H1 (cell line): ENCODE data around the gene GLE1. TPM values are rescaled to one million over a fixed set of nuclear protein-coding genes. Genes with fewer than 3 reads are reported as not detected.

Source experiments
- CTCF ChIA-PET: fragments of 300-600 bp; sonication (Branson Sonifier 250); formaldehyde crosslinking; loops from one replicate; lab custom pipeline; 2021; ENCODE audit not compliant: partially characterized antibody; lab: Charles Lee
- POLR2A ChIA-PET: fragments of 300-600 bp; sonication (Branson Sonifier 250); formaldehyde crosslinking; loops from one replicate; lab custom pipeline; 2021; ENCODE audit warnings: inconsistent platforms; ENCODE audit not compliant: partially characterized antibody; lab: Charles Lee
- DNase-seq, 2 experiments: peaks; one replicate each; pipeline versions ENCODE4 v3.0.0 to v3.0.0-alpha.2; 2010 to 2022; ENCODE audit warnings: low spot score in 2 of 2, low read depth in 1 of 2, mixed read lengths in 1 of 2
- FAIRE-seq: peaks from 2 replicates; lab custom pipeline; 2011; peaks lifted over from hg19 to GRCh38; lab: Jason Lieb, UNC
- H2AFZ ChIP-seq: 2 replicates; pipeline ENCODE4 v1.8.1; 2012; ENCODE audit warnings: low read length, inconsistent platforms
- H2AK5ac ChIP-seq: 2 replicates; pipeline ENCODE4 v1.6.1; 2013; ENCODE audit warnings: low read depth, low read length
- H2BK120ac ChIP-seq: replicated peaks from 2 replicates; pipeline ENCODE3; 2013; ENCODE audit warnings: low read depth, low read length, inconsistent platforms
- H2BK12ac ChIP-seq: 2 replicates; pipeline ENCODE4 v1.6.1; 2013; ENCODE audit warnings: low read depth, low read length
- H2BK15ac ChIP-seq: 2 replicates; pipeline ENCODE4 v1.6.1; 2013; ENCODE audit warnings: low read length
- H2BK20ac ChIP-seq: 2 replicates; pipeline ENCODE4 v1.6.1; 2013; ENCODE audit warnings: low read length
- H2BK5ac ChIP-seq: 2 replicates; pipeline ENCODE4 v1.6.1; 2013; ENCODE audit warnings: low read depth, low read length
- H3K14ac ChIP-seq: 2 replicates; pipeline ENCODE4 v1.6.1; 2013; ENCODE audit warnings: inconsistent platforms; ENCODE audit not compliant: insufficient read length
- H3K18ac ChIP-seq: 2 replicates; pipeline ENCODE4 v1.6.1; 2013; ENCODE audit warnings: low read length; ENCODE audit errors: extremely low read depth
- H3K23ac ChIP-seq: 2 replicates; pipeline ENCODE4 v1.6.1; 2013; ENCODE audit warnings: inconsistent platforms; ENCODE audit not compliant: insufficient read length
- H3K23me2 ChIP-seq: 2 replicates; pipeline ENCODE4 v1.6.1; 2013; ENCODE audit warnings: low read depth, low read length
- H3K27ac ChIP-seq: 2 replicates; pipeline ENCODE4 v1.6.1; 2011; ENCODE audit warnings: low read depth, low read length, inconsistent platforms
- H3K27me3 ChIP-seq, 4 experiments: replicated peaks in 1 of 4; 1 replicate in 1 of 4; 2 replicates in 3 of 4; pipeline versions ENCODE4 v1.6.1 to v1.8.1; 2011 to 2013; ENCODE audit warnings: low read length in 3 of 4, mild to moderate bottlenecking in 3 of 4, inconsistent platforms in 2 of 4, mixed read lengths in 2 of 4, moderate library complexity in 1 of 4; ENCODE audit not compliant: control insufficient read depth in 3 of 4, insufficient read depth in 3 of 4; ENCODE audit errors: extremely low read depth in 1 of 4
- H3K36me3 ChIP-seq, 4 experiments: 2 replicates each; pipeline versions ENCODE4 v1.6.1 to v1.8.1; 2011 to 2013; ENCODE audit warnings: mild to moderate bottlenecking in 4 of 4, low read length in 3 of 4, moderate library complexity in 2 of 4, control low read depth in 1 of 4, inconsistent platforms in 1 of 4; ENCODE audit not compliant: insufficient read depth in 4 of 4, control insufficient read depth in 2 of 4
- H3K4ac ChIP-seq: replicated peaks from 2 replicates; pipeline ENCODE3; 2013; ENCODE audit warnings: low read length, low read depth, mixed read lengths, inconsistent platforms; ENCODE audit not compliant: insufficient read length
- H3K4me1 ChIP-seq, 4 experiments: replicated peaks in 1 of 4; 1 replicate in 1 of 4; 2 replicates in 3 of 4; pipeline versions ENCODE4 v1.6.1 to v1.8.1; 2011 to 2013; ENCODE audit warnings: low read length in 3 of 4, inconsistent platforms in 2 of 4, mixed read lengths in 1 of 4; ENCODE audit not compliant: insufficient read depth in 4 of 4, control insufficient read depth in 3 of 4
- H3K4me2 ChIP-seq, 2 experiments: 2 replicates each; pipeline versions ENCODE4 v1.6.1 to v1.8.1; 2011 to 2013; ENCODE audit warnings: low read depth in 2 of 2, low read length in 2 of 2, control low read depth in 1 of 2, inconsistent platforms in 1 of 2, mild to moderate bottlenecking in 1 of 2; ENCODE audit not compliant: insufficient read depth in 1 of 2
- H3K4me3 ChIP-seq, 4 experiments: fragments of 200-600, 300-600 bp in 1 of 4; sonication (generic), shearing (Covaris generic), sonication (Bioruptor Twin) in 1 of 4; 2 replicates each; pipeline versions ENCODE4 v1.5.1 to v1.8.1; 2011 to 2016; ENCODE audit warnings: low read length in 4 of 4, low read depth in 3 of 4, control low read depth in 2 of 4, inconsistent platforms in 2 of 4, mild to moderate bottlenecking in 2 of 4, mixed read lengths in 1 of 4, moderate library complexity in 1 of 4; ENCODE audit not compliant: insufficient read depth in 2 of 4; ENCODE audit errors: extremely low read depth in 1 of 4
- H3K56ac ChIP-seq: replicated peaks from 2 replicates; pipeline ENCODE3; 2013; ENCODE audit warnings: low read depth, mild to moderate bottlenecking, mixed read lengths, low read length, inconsistent platforms; ENCODE audit not compliant: insufficient read length
- H3K79me1 ChIP-seq: 2 replicates; pipeline ENCODE4 v1.6.1; 2013; ENCODE audit warnings: low read depth, low read length, control low read depth
- H3K79me2 ChIP-seq, 2 experiments: 2 replicates each; pipeline versions ENCODE4 v1.6.1 to v1.8.1; 2012 to 2013; ENCODE audit warnings: low read length in 2 of 2, mild to moderate bottlenecking in 2 of 2, inconsistent platforms in 1 of 2; ENCODE audit not compliant: insufficient read depth in 2 of 2, control insufficient read depth in 1 of 2
- H3K9ac ChIP-seq, 4 experiments: replicated peaks in 1 of 4; 1 replicate in 1 of 4; 2 replicates in 3 of 4; pipeline versions ENCODE4 v1.6.1 to v1.8.1; 2011 to 2013; ENCODE audit warnings: low read depth in 3 of 4, low read length in 3 of 4, control low read depth in 2 of 4, mild to moderate bottlenecking in 2 of 4, moderate library complexity in 2 of 4, inconsistent platforms in 1 of 4; ENCODE audit errors: extremely low read depth in 1 of 4
- H3K9me3 ChIP-seq, 2 experiments: 2 replicates each; pipeline versions ENCODE4 v1.6.1 to v1.8.1; 2012 to 2013; ENCODE audit warnings: mild to moderate bottlenecking in 2 of 2, moderate library complexity in 2 of 2, control low read depth in 1 of 2, inconsistent platforms in 1 of 2, low read depth in 1 of 2, low read length in 1 of 2, mixed read lengths in 1 of 2; ENCODE audit not compliant: insufficient read depth in 2 of 2
- H4K20me1 ChIP-seq, 2 experiments: replicated peaks in 1 of 2; 2 replicates each; pipeline versions ENCODE3 to v1.8.1; 2011 to 2013; ENCODE audit warnings: inconsistent platforms in 2 of 2, low read length in 2 of 2, mild to moderate bottlenecking in 1 of 2; ENCODE audit not compliant: insufficient read depth in 2 of 2, control insufficient read depth in 1 of 2
- H4K5ac ChIP-seq: 2 replicates; pipeline ENCODE4 v1.6.1; 2013; ENCODE audit warnings: low read length, low read depth, mixed read lengths, inconsistent platforms; ENCODE audit not compliant: insufficient read length
- H4K8ac ChIP-seq: 2 replicates; pipeline ENCODE4 v1.8.0; 2013; ENCODE audit warnings: mild to moderate bottlenecking, moderate library complexity, low read length, inconsistent platforms; ENCODE audit not compliant: insufficient read depth; ENCODE audit errors: extremely low read depth
- H4K91ac ChIP-seq: replicated peaks from 2 replicates; pipeline ENCODE3; 2013; ENCODE audit warnings: low read length, mixed read lengths, inconsistent platforms; ENCODE audit not compliant: insufficient read length
- CHD1 ChIP-seq: IDR thresholded peaks from 2 replicates; pipeline ENCODE4 v1.6.1; 2012; ENCODE audit warnings: low read depth, low read length, improper control_type of control experiment
- RAD21 ChIP-seq, 2 experiments: IDR thresholded peaks in 1 of 2; conservative IDR thresholded peaks in 1 of 2; 2 replicates each; pipeline ENCODE4 v1.6.1; 2011; ENCODE audit warnings: low read depth in 2 of 2, low read length in 2 of 2, improper control_type of control experiment in 1 of 2, inconsistent platforms in 1 of 2, mild to moderate bottlenecking in 1 of 2, moderate library complexity in 1 of 2
- TEAD4 ChIP-seq: IDR thresholded peaks from 2 replicates; pipeline ENCODE4 v1.6.1; 2012; ENCODE audit warnings: low read depth, low read length, inconsistent platforms, mixed read lengths
- WGBS, 2 experiments: shearing (Covaris generic) in 1 of 2; methylation state at CpG; one replicate each; pipeline versions ENCODE4 v1.1.6 to v1.1.7; 2013 to 2015; ENCODE audit warnings: low lambda C conversion rate in 2 of 2, mixed read lengths in 2 of 2, inconsistent platforms in 1 of 2, low coverage in 1 of 2, missing lambda C conversion rate in 1 of 2; ENCODE audit not compliant: insufficient replicate concordance in 2 of 2, insufficient coverage in 1 of 2, insufficient read length in 1 of 2; ENCODE audit errors: extremely low coverage in 1 of 2, missing lambda C conversion rate in 1 of 2; 5-methylcytosine and 5-hydroxymethylcytosine counted together
- long read RNA-seq, 2 experiments: library from RNA in 1 of 2; library from capped mRNA in 1 of 2; stranded (forward); transcript quantifications; one replicate each; pipeline ENCODE4 v2.0.0, GENCODE V29; 2021; ENCODE audit warnings: inconsistent platforms in 1 of 2
- polyA minus RNA-seq, 3 experiments: library from RNA; depleted of rRNA, polyadenylated mRNA; stranded (reverse); fragments of >200 nt; gene quantifications; 1 replicate in 2 of 3; 2 replicates in 1 of 3; pipeline ENCODE4 v1.2.3, GENCODE V29; 2011
- polyA plus RNA-seq, 7 experiments: library from polyadenylated mRNA; depleted of rRNA in 3 of 7; stranded (reverse) in 5 of 7; unstranded in 2 of 7; fragments of >200 nt in 5 of 7; fragments of 200-250 nt in 2 of 7; gene quantifications; 1 replicate in 5 of 7; 2 replicates in 1 of 7; 4 replicates in 1 of 7; pipeline versions ENCODE4 v1.2.1 to v1.2.3, GENCODE V29; 2011 to 2013; ENCODE audit warnings: missing spikeins in 2 of 7, mixed read lengths in 2 of 7
- total RNA-seq: library from RNA; stranded (reverse); fragmentation: NEBNext Ultra II Directional; extraction: Animal tissue kit (Norgen Biotek cat#: 25700); gene quantifications from 2 replicates; pipeline ENCODE4 v1.2.1, GENCODE V29; 2021
- TF ChIP-seq, protein P1 (sequence below): IDR thresholded peaks from 2 replicates; pipeline ENCODE4 v1.6.1; 2012; ENCODE audit warnings: inconsistent platforms
- TF ChIP-seq, protein P2 (sequence below): IDR thresholded peaks from 2 replicates; pipeline ENCODE4 v1.6.1; 2012; ENCODE audit warnings: low read length, inconsistent platforms

Gene GLE1
- total RNA-seq (14.9 and 15.1 TPM in 2 replicates), polyA plus RNA-seq (2011; rRNA removed) (9.6 and 10.0 TPM in 2 replicates), polyA minus RNA-seq (2011; rRNA and poly(A)+ RNA removed) (20.2 and 21.7 TPM in 2 replicates)
- polyA plus RNA-seq (2011; cell fraction: cytosol; rRNA removed) = 10.4 TPM
- 10.9 TPM for polyA plus RNA-seq (2011; cell fraction: nucleus; rRNA removed)
- 10.2 to 12.4 TPM (median 11.1 TPM) in 4 replicates for polyA plus RNA-seq (2012, experiment 1 of 2)
- polyA plus RNA-seq (2012, experiment 2 of 2) = 3.5 TPM
- 8.7 TPM for polyA plus RNA-seq (2013, experiment 1 of 2)
- polyA plus RNA-seq (2013, experiment 2 of 2) = 8.1 TPM
- polyA minus RNA-seq (2011; cell fraction: cytosol; rRNA and poly(A)+ RNA removed) = 17.5 TPM
- 7.3 TPM for polyA minus RNA-seq (2011; cell fraction: nucleus; rRNA and poly(A)+ RNA removed)
- long read RNA-seq, experiment 1, partial matches to known transcripts = 17 of 23 reads
- long read RNA-seq, experiment 1, other reads (novel, unspliced or antisense) = 6 of 23 reads
- long read RNA-seq, experiment 2, partial matches to known transcripts = 2 of 6 reads
- long read RNA-seq, experiment 2, other reads (novel, unspliced or antisense) = 3 of 6 reads

DNA sequence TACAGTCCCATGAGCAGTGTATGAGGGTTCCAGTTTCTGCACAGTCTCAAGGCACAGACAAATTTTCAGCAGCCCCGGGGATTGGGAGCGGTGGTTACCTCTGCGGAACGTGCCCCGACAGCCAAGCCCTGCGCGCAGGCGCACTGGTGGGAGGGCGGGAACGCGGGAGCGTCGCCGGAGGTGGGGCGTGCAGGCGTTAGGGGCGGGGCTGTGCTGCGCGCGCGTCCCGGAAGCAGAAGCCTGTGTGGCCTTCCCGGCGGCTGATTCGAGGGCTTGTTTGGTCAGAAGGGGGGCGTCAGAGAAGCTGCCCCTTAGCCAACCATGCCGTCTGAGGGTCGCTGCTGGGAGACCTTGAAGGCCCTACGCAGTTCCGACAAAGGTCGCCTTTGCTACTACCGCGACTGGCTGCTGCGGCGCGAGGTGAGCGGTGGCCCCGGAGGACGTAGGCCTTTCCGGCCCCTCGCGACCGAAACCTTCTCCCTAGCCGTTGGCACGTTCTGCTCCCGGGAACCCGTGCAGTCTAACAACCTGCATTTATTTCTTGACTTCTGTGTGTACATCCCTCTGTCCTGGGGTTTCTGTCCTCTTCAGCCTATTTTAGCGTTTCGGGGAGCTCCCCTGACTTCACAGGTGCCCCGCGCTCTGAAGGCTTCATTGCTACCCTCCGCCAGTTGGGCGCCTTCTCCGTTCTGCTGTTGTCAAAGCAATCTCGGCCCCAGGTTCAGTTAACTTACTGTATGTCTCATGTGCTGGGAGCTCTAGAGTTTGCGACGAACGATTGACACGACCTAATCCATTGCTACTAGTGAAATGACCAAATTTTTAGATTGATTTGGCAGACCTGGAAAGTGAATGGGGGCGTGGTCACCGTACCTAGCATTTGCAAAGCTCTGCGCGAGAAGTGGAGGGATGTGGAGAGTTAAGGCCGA, at the start of gene GLE1:
Gene GLE1 (plus strand): TSS at position 235 of the 929 bp plus-strand sequence. CDS start 87 bp downstream, at position 322.
- Histone ChIP-seq H3K23me2 (peaks cover 9% of the 10 kb centered on the region; the same call in 1 of the 2 replicates), H3K4ac (no peak within 1 kb of the TSS), H4K20me1 (peaks cover 0 to 2% of the 10 kb centered on the region in 2 experiments), H2BK12ac (no peak within 1 kb of the TSS), H3K9ac (peak within 1 kb of the TSS; percentile 9 to 81 (median 74)), H2BK20ac (no peak within 1 kb of the TSS), H3K23ac (no peak within 1 kb of the TSS), H3K79me2 (no peaks in the 10 kb centered on the region), H4K91ac (no peak within 1 kb of the TSS), H3K4me1 (peaks cover 0 to 3% (median 0%) of the 10 kb centered on the region in 4 experiments; a peak in 3 of 7 replicates), H3K36me3 (peaks cover 0 to 3% (median 0%) of the 10 kb centered on the region in 4 experiments; a peak in 1 of 8 replicates), H2AFZ (peak within 1 kb of the TSS; percentile 95), H3K79me1 (no peaks in the 10 kb centered on the region), H3K4me2 (peak within 1 kb of the TSS; percentile 90 to 92), H4K8ac (peak within 1 kb of the TSS; percentile 71; the same call in 1 of the 2 replicates), H3K14ac (no peak within 1 kb of the TSS), H2BK5ac (peak within 1 kb of the TSS; percentile 76), H3K56ac (peak within 1 kb of the TSS; percentile 80), H4K5ac (peak within 1 kb of the TSS; percentile 78), H2BK15ac (no peak within 1 kb of the TSS), H3K4me3 (peak within 1 kb of the TSS; percentile 77 to 99 (median 94)), H3K27ac (no peak within 1 kb of the TSS), H2AK5ac (no peak within 1 kb of the TSS), H3K9me3 (no peaks in the 10 kb centered on the region), H3K27me3 (no peaks in the 10 kb centered on the region), H2BK120ac (no peak within 1 kb of the TSS), H3K18ac (0 out of 2 replicates have a peak within 1 kb of the TSS, but pooled peaks have one; percentile 65)
- FAIRE-seq (no peak), DNase-seq (peak; percentile 77 to 99)
- POLR2A ChIA-PET = interaction anchor here (0.8 to 2.0 kb wide), 8 partner anchors 10 to 309 kb away, joined by 3 to 7 read pairs (median 4); partner anchors contain the start of genes GOLGA2, SPTAN1 and SWI5
- 3% methylated on average over 58 of the region's 64 CpGs; no CpG with 5 or more reads in 1 of the 2 experiments for WGBS, 2 experiments
- CTCF ChIA-PET = interaction anchor here (0.5 to 1.0 kb wide), 4 partner anchors 54 to 196 kb away, joined by 3 to 4 read pairs (median 3); no protein-coding TSS in a partner anchor
- TF ChIP-seq CHD1 (no peak), TEAD4 (no peak), RAD21 (IDR thresholded peaks at IDR 0.05 in 1 of 2, conservative IDR thresholded peaks at IDR 0.05 in 1 of 2; ENCODE audit: low read depth in 2 of 2, low read length in 2 of 2) (no peak)
- TF ChIP-seq, protein P1, sequence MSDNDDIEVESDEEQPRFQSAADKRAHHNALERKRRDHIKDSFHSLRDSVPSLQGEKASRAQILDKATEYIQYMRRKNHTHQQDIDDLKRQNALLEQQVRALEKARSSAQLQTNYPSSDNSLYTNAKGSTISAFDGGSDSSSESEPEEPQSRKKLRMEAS = peak; percentile 45; the same call in 1 of the 2 replicates
- TF ChIP-seq, protein P2, sequence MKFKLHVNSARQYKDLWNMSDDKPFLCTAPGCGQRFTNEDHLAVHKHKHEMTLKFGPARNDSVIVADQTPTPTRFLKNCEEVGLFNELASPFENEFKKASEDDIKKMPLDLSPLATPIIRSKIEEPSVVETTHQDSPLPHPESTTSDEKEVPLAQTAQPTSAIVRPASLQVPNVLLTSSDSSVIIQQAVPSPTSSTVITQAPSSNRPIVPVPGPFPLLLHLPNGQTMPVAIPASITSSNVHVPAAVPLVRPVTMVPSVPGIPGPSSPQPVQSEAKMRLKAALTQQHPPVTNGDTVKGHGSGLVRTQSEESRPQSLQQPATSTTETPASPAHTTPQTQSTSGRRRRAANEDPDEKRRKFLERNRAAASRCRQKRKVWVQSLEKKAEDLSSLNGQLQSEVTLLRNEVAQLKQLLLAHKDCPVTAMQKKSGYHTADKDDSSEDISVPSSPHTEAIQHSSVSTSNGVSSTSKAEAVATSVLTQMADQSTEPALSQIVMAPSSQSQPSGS = no peak
